H9 (cell line): Measurements from ENCODE around the gene NAA50. TPM values are rescaled to one million over a fixed set of nuclear protein-coding genes. Genes with fewer than 3 reads are reported as not detected.

Experiments used
- DNase-seq: peaks from one replicate; pipeline ENCODE4 v3.0.0-alpha.2; 2017
- H2AFZ ChIP-seq: one replicate; pipeline ENCODE4 v1.6.1; 2013; ENCODE audit warnings: mild to moderate bottlenecking, low read length, control low read depth, moderate library complexity
- H2AK5ac ChIP-seq: 2 replicates; pipeline ENCODE4 v1.6.1; 2013; ENCODE audit warnings: low read length, control low read depth, mixed read lengths; ENCODE audit not compliant: insufficient read length
- H2BK120ac ChIP-seq: one replicate; pipeline ENCODE4 v1.6.1; 2013; ENCODE audit warnings: low read depth, mild to moderate bottlenecking, low read length, control low read depth, inconsistent platforms; ENCODE audit not compliant: poor library complexity, severe bottlenecking
- H2BK12ac ChIP-seq: 2 replicates; pipeline ENCODE4 v1.6.1; 2013; ENCODE audit warnings: low read length, control low read depth, mixed read lengths, low read depth; ENCODE audit not compliant: insufficient read length
- H2BK15ac ChIP-seq: 2 replicates; pipeline ENCODE4 v1.6.1; 2013; ENCODE audit warnings: low read depth, low read length, control low read depth
- H2BK20ac ChIP-seq: one replicate; pipeline ENCODE4 v1.6.1; 2013; ENCODE audit warnings: low read depth, mild to moderate bottlenecking, low read length, control low read depth, inconsistent platforms; ENCODE audit not compliant: poor library complexity, severe bottlenecking
- H2BK5ac ChIP-seq: 2 replicates; pipeline ENCODE4 v1.6.1; 2013; ENCODE audit warnings: low read length, control low read depth, mixed read lengths; ENCODE audit not compliant: insufficient read length
- H3K14ac ChIP-seq: 2 replicates; pipeline ENCODE4 v1.6.1; 2013; ENCODE audit warnings: low read length, control low read depth; ENCODE audit not compliant: insufficient read depth
- H3K18ac ChIP-seq: 2 replicates; pipeline ENCODE4 v1.6.1; 2013; ENCODE audit warnings: low read depth, mild to moderate bottlenecking, mixed read lengths, low read length, control low read depth; ENCODE audit not compliant: insufficient read length
- H3K23ac ChIP-seq: 2 replicates; pipeline ENCODE4 v1.6.1; 2013; ENCODE audit warnings: low read length, control low read depth, mixed read lengths, low read depth; ENCODE audit not compliant: insufficient read length
- H3K23me2 ChIP-seq: 2 replicates; pipeline ENCODE4 v1.6.1; 2013; ENCODE audit warnings: low read depth, mild to moderate bottlenecking, mixed read lengths, low read length, control low read depth; ENCODE audit not compliant: insufficient read length, poor library complexity, severe bottlenecking
- H3K27ac ChIP-seq: 2 replicates; pipeline ENCODE4 v1.5.1; 2013; ENCODE audit warnings: low read length, control low read depth, mixed read lengths, low read depth; ENCODE audit not compliant: insufficient read length
- H3K27me3 ChIP-seq: 2 replicates; pipeline ENCODE4 v1.6.1; 2013; ENCODE audit warnings: low read length, control low read depth, inconsistent platforms; ENCODE audit not compliant: insufficient read depth
- H3K4ac ChIP-seq: 2 replicates; pipeline ENCODE4 v1.6.1; 2013; ENCODE audit warnings: low read depth, mild to moderate bottlenecking, control low read depth, inconsistent platforms, low read length, moderate library complexity
- H3K4me1 ChIP-seq: 2 replicates; pipeline ENCODE4 v1.6.1; 2013; ENCODE audit warnings: low read length, control low read depth, inconsistent platforms; ENCODE audit not compliant: insufficient read depth
- H3K4me2 ChIP-seq: 2 replicates; pipeline ENCODE4 v1.6.1; 2013; ENCODE audit warnings: low read length, control low read depth, mixed read lengths; ENCODE audit not compliant: insufficient read length, insufficient read depth
- H3K56ac ChIP-seq: 2 replicates; pipeline ENCODE4 v1.6.1; 2013; ENCODE audit warnings: low read depth, mild to moderate bottlenecking, mixed read lengths, low read length, control low read depth; ENCODE audit not compliant: insufficient read length
- H3K79me1 ChIP-seq: 2 replicates; pipeline ENCODE4 v1.6.1; 2013; ENCODE audit warnings: low read depth, mild to moderate bottlenecking, moderate library complexity, low read length, control low read depth, inconsistent platforms; ENCODE audit not compliant: insufficient read depth, poor library complexity, severe bottlenecking
- H3K79me2 ChIP-seq: 2 replicates; pipeline ENCODE4 v1.6.1; 2013; ENCODE audit warnings: low read length, control low read depth, inconsistent platforms; ENCODE audit not compliant: insufficient read depth
- H3K9ac ChIP-seq: 2 replicates; pipeline ENCODE4 v1.6.1; 2013; ENCODE audit warnings: low read length, control low read depth, mixed read lengths; ENCODE audit not compliant: insufficient read length; ENCODE audit errors: extremely low read depth
- H3K9me3 ChIP-seq: one replicate; pipeline ENCODE4 v1.6.1; 2013; ENCODE audit warnings: low read depth, low read length, inconsistent platforms; ENCODE audit not compliant: control insufficient read depth
- H3T11ph ChIP-seq: one replicate; pipeline ENCODE4 v1.6.1; 2013; ENCODE audit warnings: mild to moderate bottlenecking, low read length, control low read depth, inconsistent platforms
- H4K20me1 ChIP-seq: one replicate; pipeline ENCODE4 v1.6.1; 2013; ENCODE audit not compliant: control insufficient read depth, insufficient read length, insufficient read depth
- H4K5ac ChIP-seq: 2 replicates; pipeline ENCODE4 v1.6.1; 2013; ENCODE audit warnings: low read depth, mild to moderate bottlenecking, mixed read lengths, low read length, control low read depth; ENCODE audit not compliant: insufficient read length
- H4K8ac ChIP-seq: replicated peaks from 2 replicates; pipeline ENCODE4 v1.6.1; 2013; ENCODE audit warnings: low read length, control low read depth, mixed read lengths, low read depth; ENCODE audit not compliant: insufficient read length
- H4K91ac ChIP-seq: 2 replicates; pipeline ENCODE4 v1.6.1; 2013; ENCODE audit warnings: low read depth, mild to moderate bottlenecking, moderate library complexity, mixed read lengths, low read length, control low read depth; ENCODE audit not compliant: insufficient read length
- H3K27ac Mint-ChIP-seq, 3 experiments: 2 replicates in 2 of 3; 3 replicates in 1 of 3; pipeline ENCODE4 v1.8.0; 2020 to 2021; ENCODE audit warnings: mixed read lengths in 3 of 3, mild to moderate bottlenecking in 1 of 3, moderate library complexity in 1 of 3
- H3K27me3 Mint-ChIP-seq: 2 replicates; pipeline ENCODE4 v1.8.0; 2021; ENCODE audit warnings: low read depth, mild to moderate bottlenecking, moderate library complexity, mixed read lengths
- H3K36me3 Mint-ChIP-seq, 3 experiments: 2 replicates in 2 of 3; 3 replicates in 1 of 3; pipeline ENCODE4 v1.8.0; 2020 to 2021; ENCODE audit warnings: low read depth in 3 of 3, mixed read lengths in 3 of 3; ENCODE audit not compliant: insufficient read depth in 1 of 3
- H3K4me1 Mint-ChIP-seq, 2 experiments: 2 replicates each; pipeline ENCODE4 v1.8.0; 2020; ENCODE audit warnings: mixed read lengths in 2 of 2
- H3K4me3 Mint-ChIP-seq, 2 experiments: 2 replicates in 1 of 2; 3 replicates in 1 of 2; pipeline ENCODE4 v1.8.0; 2020 to 2021; ENCODE audit warnings: mild to moderate bottlenecking in 2 of 2, mixed read lengths in 2 of 2, moderate library complexity in 1 of 2
- H3K9me3 Mint-ChIP-seq, 2 experiments: 2 replicates in 1 of 2; 3 replicates in 1 of 2; pipeline ENCODE4 v1.8.0; 2020; ENCODE audit warnings: mild to moderate bottlenecking in 2 of 2, mixed read lengths in 2 of 2, moderate library complexity in 1 of 2
- CTCF ChIP-seq: fragments of 200-600 bp; sonication (generic); conservative IDR thresholded peaks from 3 replicates; pipeline ENCODE4 v1.8.0; 2021; ENCODE audit warnings: antibody characterized with exemption, mild to moderate bottlenecking
- WGBS: extraction: QIAGEN DNeasy Blood & Tissue Kit; methylation state at CpG from one replicate; pipeline ENCODE4 v1.1.7; 2013; ENCODE audit warnings: missing lambda C conversion rate, low lambda C conversion rate, mixed read lengths; ENCODE audit not compliant: insufficient read length; ENCODE audit errors: extremely low coverage; 5-methylcytosine and 5-hydroxymethylcytosine counted together
- total RNA-seq: library from RNA; stranded (reverse); gene quantifications from 2 replicates; pipeline ENCODE4 v1.2.1, GENCODE V29; 2021

Gene NAA50
- total RNA-seq, 1 experiment from 2014 or later = 216 TPM

- H3K4me3 Mint-ChIP-seq = no peak overlapping the region
- H3K36me3 Mint-ChIP-seq = peaks cover 0 to 18% (median 16%) of the 10 kb centered on the region in 3 experiments; a peak in 5 of 7 replicates
- H3K27ac Mint-ChIP-seq = peak overlapping the region in 1 of 3 experiments; percentile 73; a peak in 1 of 7 replicates
- Histone ChIP-seq H2BK20ac (no peak overlapping the region), H3K79me1 (no peaks in the 10 kb centered on the region), H4K8ac (no peak overlapping the region), H3K9ac (no peak overlapping the region), H4K91ac (no peak overlapping the region), H2BK120ac (no peak overlapping the region), H3K27me3 (no peaks in the 10 kb centered on the region), H3K79me2 (no peaks in the 10 kb centered on the region), H3K23me2 (no peaks in the 10 kb centered on the region), H2AK5ac (no peak overlapping the region), H3K4me2 (no peak overlapping the region), H4K5ac (no peak overlapping the region), H3T11ph (no peak overlapping the region), H2BK12ac (no peak overlapping the region), H3K4me1 (no peaks in the 10 kb centered on the region), H3K9me3 (no peaks in the 10 kb centered on the region), H3K56ac (no peak overlapping the region), H4K20me1 (no peaks in the 10 kb centered on the region), H3K14ac (no peak overlapping the region), H2AFZ (no peak overlapping the region), H3K27ac (no peak overlapping the region), H2BK15ac (no peak overlapping the region), H3K18ac (no peak overlapping the region), H3K23ac (no peak overlapping the region), H2BK5ac (no peak overlapping the region), H3K4ac (no peak overlapping the region)
- TF ChIP-seq CTCF = no peak
- peaks cover 2% of the 10 kb centered on the region; the same call in 1 of the 2 replicates for H3K27me3 Mint-ChIP-seq
- DNase-seq = no peak
- H3K9me3 Mint-ChIP-seq = no peaks in the 10 kb centered on the region
- no CpG with 5 or more reads among the region's 1 CpG for WGBS
- H3K4me1 Mint-ChIP-seq = no peaks in the 10 kb centered on the region
These were observed 31.3 kb downstream of the NAA50 start for GRCh38 chr3:113714702-113715101.
